HepG2 (cell line): ENCODE results near the gene CGB5. TPM values are rescaled to one million over a fixed set of nuclear protein-coding genes. Genes with fewer than 3 reads are reported as not detected.

ENCODE experiments used
- ATAC-seq: fragments of 200-7000 bp; cut with Tn5 transposase; 3 replicates; pipeline ENCODE4 v1.9.1; 2020; ENCODE audit warnings: mild to moderate bottlenecking, moderate library complexity
- BruUV-seq: library from RNA; stranded (reverse); fragments of 400-500 nt; replicated peaks from 2 replicates; lab custom pipeline; 2021; lab: Mats Ljungman, UMichigan
- CTCF ChIA-PET: fragments of 300-600 bp; formaldehyde crosslinking; extraction: SDS; loops from one replicate; lab custom pipeline; 2021; ENCODE audit warnings: low total read pairs, inconsistent platforms, low intra/inter-chr PET ratio; lab: Yijun Ruan, JAX
- POLR2A ChIA-PET: fragments of 350-600 bp; sonication (Branson Sonifier 250); formaldehyde crosslinking; loops from one replicate; lab custom pipeline; 2020; ENCODE audit warnings: antibody characterized with exemption, inconsistent platforms; lab: Yijun Ruan, JAX
- DNase-seq: peaks from one replicate; pipeline ENCODE4 v3.0.0-alpha.2; 2015; ENCODE audit warnings: low spot score
- FAIRE-seq: peaks from 3 replicates; lab custom pipeline; 2011; peaks lifted over from hg19 to GRCh38; lab: Jason Lieb, UNC
- H2AFZ ChIP-seq: one replicate; pipeline ENCODE4 v1.6.1; 2011; ENCODE audit warnings: low read length, inconsistent platforms
- H3K27ac ChIP-seq: fragments of 300-600 bp; 3 replicates; pipeline ENCODE4 v1.8.0; 2011; ENCODE audit warnings: mixed run types, mild to moderate bottlenecking, mixed read lengths, low read length, inconsistent platforms; ENCODE audit not compliant: insufficient read depth; ENCODE audit errors: extremely low read length
- H3K27me3 ChIP-seq, 2 experiments: fragments of 200-600 bp in 1 of 2; 2 replicates in 1 of 2; 3 replicates in 1 of 2; pipeline versions ENCODE4 v1.6.0 to v1.8.0; 2011; ENCODE audit warnings: low read length in 2 of 2, mild to moderate bottlenecking in 2 of 2, moderate library complexity in 2 of 2, inconsistent platforms in 1 of 2; ENCODE audit not compliant: insufficient read depth in 2 of 2, control insufficient read depth in 1 of 2
- H3K36me3 ChIP-seq, 2 experiments: fragments of 200-600 bp in 1 of 2; replicated peaks in 1 of 2; 2 replicates in 1 of 2; 3 replicates in 1 of 2; pipeline versions ENCODE4 v1.5.1 to v1.8.0; 2011; ENCODE audit warnings: low read length in 2 of 2, inconsistent platforms in 1 of 2; ENCODE audit not compliant: insufficient read depth in 2 of 2, control insufficient read depth in 1 of 2
- H3K4me1 ChIP-seq: 2 replicates; pipeline ENCODE4 v1.5.1; 2012; ENCODE audit warnings: low read length, inconsistent platforms; ENCODE audit not compliant: insufficient read depth
- H3K4me2 ChIP-seq: 2 replicates; pipeline ENCODE4 v1.6.0; 2011; ENCODE audit warnings: low read depth, low read length, inconsistent platforms
- H3K4me3 ChIP-seq, 3 experiments: fragments of 200-600 bp in 1 of 3; sonication (generic), shearing (Covaris generic) in 1 of 3; replicated peaks in 1 of 3; 2 replicates each; pipeline ENCODE4 v1.5.1; 2011 to 2016; ENCODE audit warnings: low read length in 3 of 3, inconsistent platforms in 2 of 3, low read depth in 2 of 3, mild to moderate bottlenecking in 2 of 3, control low read depth in 1 of 3, mixed read lengths in 1 of 3; ENCODE audit not compliant: insufficient read depth in 1 of 3
- H3K79me2 ChIP-seq: one replicate; pipeline ENCODE4 v1.6.1; 2011; ENCODE audit warnings: low read length, inconsistent platforms; ENCODE audit not compliant: insufficient read depth
- H3K9ac ChIP-seq: 2 replicates; pipeline ENCODE4 v1.6.0; 2011; ENCODE audit warnings: mild to moderate bottlenecking, low read depth, low read length, inconsistent platforms; ENCODE audit not compliant: insufficient read depth
- H3K9me3 ChIP-seq: 2 replicates; pipeline ENCODE4 v1.5.1; 2012; ENCODE audit warnings: mild to moderate bottlenecking, low read length
- H4K20me1 ChIP-seq: 2 replicates; pipeline ENCODE4 v1.6.0; 2011; ENCODE audit warnings: inconsistent platforms, mild to moderate bottlenecking, low read length, moderate library complexity; ENCODE audit not compliant: insufficient read depth
- EED ChIP-seq: sonication (generic); formaldehyde crosslinking; IDR thresholded peaks from 2 replicates; pipeline ENCODE4 v1.5.0; 2020; ENCODE audit warnings: mild to moderate bottlenecking, missing genetic modification reagents
- HINFP ChIP-seq: sonication (generic); formaldehyde crosslinking; IDR thresholded peaks from 2 replicates; pipeline ENCODE4 v1.4.0; 2020; ENCODE audit warnings: low read depth, mild to moderate bottlenecking, missing genetic modification reagents
- PATZ1 ChIP-seq: sonication (generic); formaldehyde crosslinking; IDR thresholded peaks from 2 replicates; pipeline ENCODE4 v1.4.0; 2020; ENCODE audit warnings: missing genetic modification reagents
- PHB2 ChIP-seq: fragments of 450-650 bp; IDR thresholded peaks from 2 replicates; pipeline ENCODE4 v1.6.1; 2018; ENCODE audit not compliant: partially characterized antibody
- PRPF4 ChIP-seq: fragments of 200-400 bp; formaldehyde crosslinking; IDR thresholded peaks from 2 replicates; pipeline ENCODE4 v1.6.1; 2016; ENCODE audit warnings: low read length, low read depth; ENCODE audit not compliant: poor library complexity, severe bottlenecking
- RBAK ChIP-seq: sonication (generic); formaldehyde crosslinking; IDR thresholded peaks from 2 replicates; pipeline ENCODE4 v1.5.1; 2020; ENCODE audit warnings: mild to moderate bottlenecking, missing genetic modification reagents
- RORA ChIP-seq: sonication (generic); formaldehyde crosslinking; IDR thresholded peaks from 2 replicates; pipeline ENCODE4 v1.5.0; 2020; ENCODE audit warnings: mild to moderate bottlenecking, missing genetic modification reagents, moderate library complexity
- ZBTB20 ChIP-seq: sonication (generic); formaldehyde crosslinking; IDR thresholded peaks from 2 replicates; pipeline ENCODE4 v1.8.1; 2023; ENCODE audit warnings: missing genetic modification reagents, low read depth, mild to moderate bottlenecking, borderline replicate concordance
- ZBTB33 ChIP-seq: sonication (generic); formaldehyde crosslinking; IDR thresholded peaks from 2 replicates; pipeline ENCODE4 v1.4.0; 2020; ENCODE audit warnings: missing genetic modification reagents
- ZBTB38 ChIP-seq: sonication (generic); formaldehyde crosslinking; IDR thresholded peaks from 2 replicates; pipeline ENCODE4 v1.5.1; 2020; ENCODE audit warnings: mild to moderate bottlenecking, missing genetic modification reagents
- ZBTB42 ChIP-seq: sonication (generic); formaldehyde crosslinking; IDR thresholded peaks from 2 replicates; pipeline ENCODE4 v1.5.0; 2020; ENCODE audit warnings: mild to moderate bottlenecking, missing genetic modification reagents
- ZMAT3 ChIP-seq: sonication (generic); formaldehyde crosslinking; conservative IDR thresholded peaks from 2 replicates; pipeline ENCODE4 v1.7.0; 2021; ENCODE audit warnings: missing genetic modification reagents
- ZMYM3 ChIP-seq: sonication (generic); formaldehyde crosslinking; IDR thresholded peaks from 2 replicates; pipeline ENCODE4 v1.5.1; 2020; ENCODE audit warnings: mild to moderate bottlenecking, missing genetic modification reagents
- ZNF235 ChIP-seq: sonication (generic); formaldehyde crosslinking; IDR thresholded peaks from 2 replicates; pipeline ENCODE4 v1.8.1; 2023; ENCODE audit warnings: mild to moderate bottlenecking, missing genetic modification reagents, borderline replicate concordance
- ZNF333 ChIP-seq: sonication (generic); formaldehyde crosslinking; IDR thresholded peaks from 2 replicates; pipeline ENCODE4 v1.4.0; 2020; ENCODE audit warnings: mild to moderate bottlenecking, missing genetic modification reagents, borderline replicate concordance
- ZNF567 ChIP-seq: sonication (generic); formaldehyde crosslinking; IDR thresholded peaks from 2 replicates; pipeline ENCODE4 v1.8.1; 2023; ENCODE audit warnings: mild to moderate bottlenecking, missing genetic modification reagents, borderline replicate concordance
- ZNF772 ChIP-seq: sonication (generic); formaldehyde crosslinking; IDR thresholded peaks from 2 replicates; pipeline ENCODE4 v1.5.0; 2020; ENCODE audit warnings: mild to moderate bottlenecking, missing genetic modification reagents
- ZNF878 ChIP-seq: sonication (generic); formaldehyde crosslinking; IDR thresholded peaks from 2 replicates; pipeline ENCODE4 v1.8.1; 2023; ENCODE audit warnings: mild to moderate bottlenecking, missing genetic modification reagents, moderate library complexity
- WGBS: methylation state at CpG from one replicate; pipeline ENCODE4 v1.1.6; 2017; ENCODE audit warnings: low lambda C conversion rate; 5-methylcytosine and 5-hydroxymethylcytosine counted together
- in situ Hi-C: cut with HindIII; loops from 2 replicates; pipeline ENCODE4 v1.10.0; 2017; ENCODE audit warnings: low pct_unique_long_range_greater_than_20kb; ENCODE audit not compliant: extremely low pct_ligation_motif_present
- intact Hi-C: fragments of 100-400 bp; cut with micrococcal nuclease; formaldehyde crosslinking; loops from one replicate; pipeline ENCODE4 v1.10.0; 2022; ENCODE audit not compliant: unreplicated experiment
- polyA plus RNA-seq, 8 experiments: library from polyadenylated mRNA; depleted of rRNA in 3 of 8; stranded (reverse) in 7 of 8; unstranded in 1 of 8; fragments of >200 nt; fragmentation: Illumina TruSeq in 4 of 8; extraction: Trizol in 4 of 8; gene quantifications; 2 replicates each; pipeline versions ENCODE4 v1.2.1 to v1.2.3, GENCODE V29; 2011 to 2016; ENCODE audit warnings: low read depth in 4 of 8, missing spikeins in 1 of 8, mixed read lengths in 1 of 8; ENCODE audit not compliant: insufficient read depth in 1 of 8
- total RNA-seq, 5 experiments: library from RNA; depleted of rRNA; stranded (reverse); fragments of >200 nt; fragmentation: Illumina TruSeq; extraction: Trizol; gene quantifications; 2 replicates each; pipeline ENCODE4 v1.2.3, GENCODE V29; 2016; ENCODE audit warnings: low read depth in 1 of 5

CGB5 gene
- total and polyA plus RNA-seq, 2 of the 13 experiments (the other 11 are each of a cell fraction or from before 2014, with no cell fraction given) = not detected

GRCh38 chr19:49084206-49085019 is 40.8 kb downstream of the CGB5 start:
- in situ Hi-C loops = no loop called here
- intact Hi-C loops = no loop called here
- peak overlapping the region; percentile 79 for H3K4me2 ChIP-seq
- ChIA-PET POLR2A (no interaction called here), CTCF (no interaction called here)
- no peaks in the 10 kb centered on the region; the same call in 1 of the 2 replicates for H3K9me3 ChIP-seq
- peak overlapping the region; percentile 94 for H3K27ac ChIP-seq
- H3K79me2 ChIP-seq = peaks cover 38% of the 10 kb centered on the region
- no TSS peak for BruUV-seq
- ATAC-seq (peak; percentile 8; the same call in 2 of the 3 replicates), DNase-seq (no peak), FAIRE-seq (no peak)
- no peaks in the 10 kb centered on the region; a peak in 1 of 5 replicates for H3K27me3 ChIP-seq
- peaks cover 53% of the 10 kb centered on the region for H3K4me1 ChIP-seq
- peaks cover 10 to 14% of the 10 kb centered on the region in 2 experiments for H3K36me3 ChIP-seq
- H2AFZ ChIP-seq = peak overlapping the region; percentile 24
- H3K9ac ChIP-seq = peak overlapping the region; percentile 99
- peaks cover 33% of the 10 kb centered on the region for H4K20me1 ChIP-seq
- WGBS = 57% methylated on average over 26 of the region's 26 CpGs
- peak overlapping the region; percentile 25 to 91 (median 45); a peak in 5 of 6 replicates for H3K4me3 ChIP-seq
- TF ChIP-seq PHB2 (no peak), EED (CRISPR knock-in tag) (0 out of 2 replicates have a peak, but pooled peaks have one; percentile 19), HINFP (CRISPR knock-in tag) (peak; percentile 16; the same call in 1 of the 2 replicates), ZNF772 (CRISPR knock-in tag) (peak; percentile 4; the same call in 1 of the 2 replicates), ZBTB20 (CRISPR knock-in tag) (no peak), ZNF333 (CRISPR knock-in tag) (0 out of 2 replicates have a peak, but pooled peaks have one; percentile 34), ZMYM3 (CRISPR knock-in tag) (no peak), ZMAT3 (CRISPR knock-in tag) (0 out of 2 replicates have a peak, but pooled peaks have one; percentile 4), RBAK (0 out of 2 replicates have a peak, but pooled peaks have one; percentile 39), RORA (CRISPR knock-in tag) (no peak), PATZ1 (0 out of 2 replicates have a peak, but pooled peaks have one; percentile 12), ZBTB38 (CRISPR knock-in tag) (peak; percentile 91), ZNF235 (CRISPR knock-in tag) (0 out of 2 replicates have a peak, but pooled peaks have one; percentile 62), ZBTB42 (CRISPR knock-in tag) (0 out of 2 replicates have a peak, but pooled peaks have one; percentile 18), ZNF878 (CRISPR knock-in tag) (0 out of 2 replicates have a peak, but pooled peaks have one; percentile 44), ZBTB33 (CRISPR knock-in tag) (0 out of 2 replicates have a peak, but pooled peaks have one; percentile 17), PRPF4 (peak; percentile 90), ZNF567 (CRISPR knock-in tag) (0 out of 2 replicates have a peak, but pooled peaks have one; percentile 22)
